Hepatocyte (in vitro differentiated cells): ENCODE data around the gene JARID2.

Source experiments
- CTCF ChIP-seq: fragments of 200-600 bp; sonication (generic); IDR thresholded peaks from 2 replicates; pipeline ENCODE4 v1.5.1; 2016; ENCODE audit warnings: antibody characterized with exemption, mild to moderate bottlenecking; ENCODE audit not compliant: poor library complexity
- EZH2 ChIP-seq: fragments of 200-600 bp; sonication (generic); IDR thresholded peaks from 2 replicates; pipeline ENCODE4 v1.6.1; 2016; ENCODE audit warnings: antibody characterized with exemption, mild to moderate bottlenecking, borderline replicate concordance

- no peak for TF ChIP-seq CTCF
- TF ChIP-seq EZH2 = no peak
Observed at GRCh38 chr6:15366879-15367278, 121.0 kb downstream of the JARID2 start.
